Spleen (tissue), 7 donors: Measurements from ENCODE around the gene PLAGL1.

Experiments
- POLR2A ChIP-seq, 3 donors: fragments of 450-650 bp; IDR thresholded peaks; one replicate each; pipeline ENCODE4 v1.5.1; 2017; ENCODE audit warnings: antibody characterized with exemption in 3 of 3, mild to moderate bottlenecking in 1 of 3
- POLR2AphosphoS5 ChIP-seq, 3 donors: sonication (generic); formaldehyde crosslinking; IDR thresholded peaks; one replicate each; pipeline ENCODE4 v1.5.1; 2017; ENCODE audit warnings: antibody characterized with exemption in 3 of 3
- TF ChIP-seq, protein P1 (sequence below), 11 experiments: fragments of 200-600 bp in 7 of 11; fragments of 450-650 bp in 4 of 11; sonication (generic) in 4 of 11; IDR thresholded peaks in 8 of 11; conservative IDR thresholded peaks in 3 of 11; 1 replicate in 7 of 11; 2 replicates in 4 of 11; pipeline versions ENCODE4 v1.4.0 to v1.8.0; 2016 to 2021; ENCODE audit warnings: antibody characterized with exemption in 11 of 11, inconsistent platforms in 4 of 11, mild to moderate bottlenecking in 1 of 11
- donor health status: DM: no; HTN: no; CAD: no; lungs with moderate emphysema.
- donor health status: DM: no; HTN: no; CAD: no.
- donor health status: DM: no; HTN: no; CAD: no.

DNA sequence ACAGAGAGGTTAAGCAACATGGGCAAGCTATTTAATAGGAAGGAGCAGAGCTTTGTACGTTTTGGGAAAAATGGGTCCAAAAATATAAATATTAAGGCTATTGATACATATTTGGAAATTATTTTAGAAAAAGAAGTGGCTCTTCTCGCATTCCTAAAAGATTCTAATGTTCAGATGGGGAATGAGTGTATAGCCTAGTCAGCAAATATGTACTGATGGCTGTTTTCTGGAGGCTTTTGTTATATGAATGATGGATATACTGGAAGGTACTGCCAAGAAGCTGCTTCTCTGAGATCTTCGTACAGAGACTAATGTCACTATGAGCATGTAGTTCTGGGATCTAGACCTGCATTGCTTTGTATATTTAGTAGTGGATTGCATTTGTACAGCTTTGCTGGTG is 71.7 kb downstream of the PLAGL1 start:
- TF ChIP-seq POLR2A (IDR thresholded peaks at IDR 0.05) (no peak), POLR2AphosphoS5 (IDR thresholded peaks at IDR 0.05) (no peak)
- TF ChIP-seq, protein P1, sequence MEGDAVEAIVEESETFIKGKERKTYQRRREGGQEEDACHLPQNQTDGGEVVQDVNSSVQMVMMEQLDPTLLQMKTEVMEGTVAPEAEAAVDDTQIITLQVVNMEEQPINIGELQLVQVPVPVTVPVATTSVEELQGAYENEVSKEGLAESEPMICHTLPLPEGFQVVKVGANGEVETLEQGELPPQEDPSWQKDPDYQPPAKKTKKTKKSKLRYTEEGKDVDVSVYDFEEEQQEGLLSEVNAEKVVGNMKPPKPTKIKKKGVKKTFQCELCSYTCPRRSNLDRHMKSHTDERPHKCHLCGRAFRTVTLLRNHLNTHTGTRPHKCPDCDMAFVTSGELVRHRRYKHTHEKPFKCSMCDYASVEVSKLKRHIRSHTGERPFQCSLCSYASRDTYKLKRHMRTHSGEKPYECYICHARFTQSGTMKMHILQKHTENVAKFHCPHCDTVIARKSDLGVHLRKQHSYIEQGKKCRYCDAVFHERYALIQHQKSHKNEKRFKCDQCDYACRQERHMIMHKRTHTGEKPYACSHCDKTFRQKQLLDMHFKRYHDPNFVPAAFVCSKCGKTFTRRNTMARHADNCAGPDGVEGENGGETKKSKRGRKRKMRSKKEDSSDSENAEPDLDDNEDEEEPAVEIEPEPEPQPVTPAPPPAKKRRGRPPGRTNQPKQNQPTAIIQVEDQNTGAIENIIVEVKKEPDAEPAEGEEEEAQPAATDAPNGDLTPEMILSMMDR (IDR thresholded peaks at IDR 0.05 in 8 of 11, conservative IDR thresholded peaks at IDR 0.05 in 3 of 11), result no peak
